ENCODE measurements around the gene MTA1. TPM values are rescaled to one million over a fixed set of nuclear protein-coding genes. Genes with fewer than 3 reads are reported as not detected.
A peak's percentile ranks its signal among the peaks of the same experiment; 100 is the strongest.

The MTA1 gene
- polyA plus RNA-seq, 1 of the 3 experiments (the other 2 are of a cell fraction), result 96.3 TPM

- no peak for TF ChIP-seq REST (IDR thresholded peaks at IDR 0.05; ENCODE audit: low read depth, low read length)
- TF ChIP-seq, protein P1, sequence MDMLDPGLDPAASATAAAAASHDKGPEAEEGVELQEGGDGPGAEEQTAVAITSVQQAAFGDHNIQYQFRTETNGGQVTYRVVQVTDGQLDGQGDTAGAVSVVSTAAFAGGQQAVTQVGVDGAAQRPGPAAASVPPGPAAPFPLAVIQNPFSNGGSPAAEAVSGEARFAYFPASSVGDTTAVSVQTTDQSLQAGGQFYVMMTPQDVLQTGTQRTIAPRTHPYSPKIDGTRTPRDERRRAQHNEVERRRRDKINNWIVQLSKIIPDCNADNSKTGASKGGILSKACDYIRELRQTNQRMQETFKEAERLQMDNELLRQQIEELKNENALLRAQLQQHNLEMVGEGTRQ (IDR thresholded peaks at IDR 0.05; ENCODE audit: borderline replicate concordance, low read depth, low read length), result no peak
- no peak for TF ChIP-seq TCF12 (IDR thresholded peaks at IDR 0.05)
- no peak for TF ChIP-seq USF1 (IDR thresholded peaks at IDR 0.05; ENCODE audit: borderline replicate concordance, low read depth)
- TF ChIP-seq, protein P2, sequence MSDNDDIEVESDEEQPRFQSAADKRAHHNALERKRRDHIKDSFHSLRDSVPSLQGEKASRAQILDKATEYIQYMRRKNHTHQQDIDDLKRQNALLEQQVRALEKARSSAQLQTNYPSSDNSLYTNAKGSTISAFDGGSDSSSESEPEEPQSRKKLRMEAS (IDR thresholded peaks at IDR 0.05; ENCODE audit: low read depth), result no peak
- TF ChIP-seq NRF1 (IDR thresholded peaks at IDR 0.05; ENCODE audit: low read depth, low read length), result no peak
Observed at GRCh38 chr14:105421723-105422615, 2.3 kb downstream of the MTA1 start (continued).

DNA sequence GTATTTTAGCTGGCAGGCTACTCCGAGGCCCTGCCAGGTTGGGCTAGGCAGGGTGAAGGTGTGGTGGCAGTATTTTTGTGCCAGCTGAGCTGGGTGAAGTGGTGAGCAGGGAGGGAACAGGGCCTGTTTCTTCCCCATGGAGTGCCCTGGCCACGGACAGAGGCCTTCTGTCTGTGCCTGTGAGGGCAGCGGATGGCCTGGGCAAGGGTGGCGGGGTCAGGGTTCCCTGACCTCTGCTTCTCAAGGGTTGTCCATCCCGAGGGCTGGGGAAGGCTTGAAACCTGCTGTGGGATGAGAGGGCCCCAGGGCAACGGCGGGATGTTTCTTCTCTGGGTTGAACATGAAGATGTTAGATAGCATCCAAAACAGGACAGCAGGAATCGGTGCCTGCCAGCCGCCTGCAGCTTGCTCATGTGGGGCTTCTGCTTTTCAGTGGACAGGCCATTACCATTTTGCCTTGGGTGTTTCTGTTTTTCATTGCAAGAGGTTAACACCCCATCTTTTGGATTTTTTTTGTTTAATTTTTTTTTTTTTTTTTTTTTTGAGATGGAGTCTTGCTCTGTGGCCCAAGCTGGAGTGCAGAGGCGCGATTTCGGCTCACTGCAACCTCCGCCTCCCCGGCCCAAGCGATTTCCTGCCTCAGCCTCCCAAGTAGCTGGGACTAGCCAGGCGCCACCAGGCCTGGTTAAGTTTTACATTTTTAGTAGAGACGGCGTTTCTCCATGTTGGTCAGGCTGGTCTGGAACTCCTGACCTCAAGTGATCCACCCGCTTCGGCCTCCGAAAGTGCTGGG, 3.3 kb downstream of the MTA1 start:
- ChIA-PET CTCF (interaction anchor here (0.7 to 3.7 kb wide), 10 partner anchors 11 to 70 kb away, joined by 3 to 18 read pairs (median 3); no protein-coding TSS in a partner anchor), POLR2A (interaction anchor here (0.7 to 1.2 kb wide), 3 partner anchors 48 to 255 kb away, joined by 4 read pairs; no protein-coding TSS in a partner anchor)
- peak overlapping the region; percentile 97 for H3K4me2 ChIP-seq
- peaks cover 10% of the 10 kb centered on the region for H3F3A ChIP-seq (replicated peaks; ENCODE audit: insufficient read depth)
- DNase-seq, result peak; percentile 90
- no peak overlapping the region for H2AFZ ChIP-seq (ENCODE audit: low read depth)
- peaks cover 6% of the 10 kb centered on the region in 2 experiments for H3K36me3 ChIP-seq (replicated peaks in 1 of 2; ENCODE audit: control insufficient read depth in 1 of 2, insufficient read depth in 2 of 2, low read length in 1 of 2)
- no peaks in the 10 kb centered on the region for H3K9me3 ChIP-seq
- peaks cover 57% of the 10 kb centered on the region for H4K20me1 ChIP-seq (ENCODE audit: insufficient read depth)
- H3K4me1 ChIP-seq (ENCODE audit: control insufficient read depth in 1 of 2, insufficient read depth in 2 of 2, low read depth in 1 of 2, low read length in 1 of 2), result peaks cover 12 to 44% of the 10 kb centered on the region in 2 experiments; a peak in 3 of 4 replicates
- H3K79me2 ChIP-seq (ENCODE audit: insufficient read depth), result peaks cover 83% of the 10 kb centered on the region
- WGBS (ENCODE audit: low lambda C conversion rate), result 84% methylated on average over 19 of the region's 21 CpGs
- no peak overlapping the region for H3K4me3 ChIP-seq (ENCODE audit: low read depth in 2 of 2, low read length in 1 of 2)
- H3K27me3 ChIP-seq (ENCODE audit: insufficient read depth), result no peaks in the 10 kb centered on the region
- peak overlapping the region in 1 of 2 experiments; percentile 87; a peak in 2 of 4 replicates for H3K27ac ChIP-seq (ENCODE audit: low read depth in 2 of 2, low read length in 1 of 2)
- H3K9ac ChIP-seq, result no peak overlapping the region
- TF ChIP-seq MXI1 (IDR thresholded peaks at IDR 0.05; ENCODE audit: low read depth, low read length), result peak; percentile 80; the same call in 1 of the 2 replicates
- TF ChIP-seq RAD21 (IDR thresholded peaks at IDR 0.05; ENCODE audit: low read length), result peak; percentile 25
- peak; percentile 92 for TF ChIP-seq GATA2 (CRISPR knock-in tag; IDR thresholded peaks at IDR 0.05)
- peak in 1 of 2 experiments; percentile 79; a peak in 2 of 4 replicates for TF ChIP-seq EP300 (IDR thresholded peaks at IDR 0.05; ENCODE audit: borderline replicate concordance in 1 of 2, low read depth in 1 of 2, low read length in 1 of 2)
- TF ChIP-seq MEF2A (IDR thresholded peaks at IDR 0.05; ENCODE audit: borderline replicate concordance, low read depth), result no peak
- TF ChIP-seq RCOR1 (IDR thresholded peaks at IDR 0.05; ENCODE audit: low read length), result peak; percentile 63; the same call in 1 of the 2 replicates
- no peak for TF ChIP-seq PBX3 (IDR thresholded peaks at IDR 0.05)
- peak; percentile 64 for TF ChIP-seq CHD2 (IDR thresholded peaks at IDR 0.05; ENCODE audit: low read length, partially characterized antibody)
- TF ChIP-seq FOXJ3 (CRISPR knock-in tag; IDR thresholded peaks at IDR 0.05), result peak; percentile 86
- no peaks in the 10 kb centered on the region for H3K9me2 ChIP-seq
